ENCODE results near the gene SORCS2.

DNA sequence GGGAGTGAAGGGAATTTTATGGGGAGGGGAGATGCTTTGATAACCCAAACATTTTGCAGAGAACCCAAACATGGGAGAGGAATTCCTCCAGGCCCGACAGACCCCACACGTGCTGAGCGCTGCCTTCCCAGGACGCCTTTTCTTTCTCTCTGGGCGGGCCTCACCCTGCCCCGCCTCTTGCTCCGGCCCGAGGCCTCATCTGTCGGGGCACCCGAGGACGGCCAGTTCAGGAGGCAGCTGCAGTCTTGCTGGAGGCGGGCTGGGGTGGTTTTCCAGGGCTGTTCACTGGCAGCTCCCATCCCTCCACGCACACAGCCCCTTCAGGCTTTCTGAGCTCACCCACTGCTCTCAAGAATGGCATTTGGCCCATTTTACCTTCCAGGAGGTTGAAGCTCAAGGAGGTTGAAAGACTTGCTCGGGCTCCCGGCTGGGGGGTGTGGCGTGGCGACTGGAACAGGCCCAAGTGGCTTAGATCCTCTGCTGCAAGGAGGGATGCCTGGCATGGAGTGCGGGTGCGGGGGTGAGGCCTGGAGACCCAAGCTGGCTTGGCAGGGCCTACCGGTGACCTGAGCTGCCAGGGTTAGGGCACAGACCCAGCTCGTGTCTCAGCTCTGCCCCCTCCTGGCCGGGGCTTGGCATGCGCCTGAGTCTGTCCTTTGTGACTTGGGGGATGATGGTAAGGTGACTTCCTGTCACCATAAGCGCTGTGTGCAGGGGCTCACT, 143.2 kb downstream of the SORCS2 start:
- TF ChIP-seq, protein P1, sequence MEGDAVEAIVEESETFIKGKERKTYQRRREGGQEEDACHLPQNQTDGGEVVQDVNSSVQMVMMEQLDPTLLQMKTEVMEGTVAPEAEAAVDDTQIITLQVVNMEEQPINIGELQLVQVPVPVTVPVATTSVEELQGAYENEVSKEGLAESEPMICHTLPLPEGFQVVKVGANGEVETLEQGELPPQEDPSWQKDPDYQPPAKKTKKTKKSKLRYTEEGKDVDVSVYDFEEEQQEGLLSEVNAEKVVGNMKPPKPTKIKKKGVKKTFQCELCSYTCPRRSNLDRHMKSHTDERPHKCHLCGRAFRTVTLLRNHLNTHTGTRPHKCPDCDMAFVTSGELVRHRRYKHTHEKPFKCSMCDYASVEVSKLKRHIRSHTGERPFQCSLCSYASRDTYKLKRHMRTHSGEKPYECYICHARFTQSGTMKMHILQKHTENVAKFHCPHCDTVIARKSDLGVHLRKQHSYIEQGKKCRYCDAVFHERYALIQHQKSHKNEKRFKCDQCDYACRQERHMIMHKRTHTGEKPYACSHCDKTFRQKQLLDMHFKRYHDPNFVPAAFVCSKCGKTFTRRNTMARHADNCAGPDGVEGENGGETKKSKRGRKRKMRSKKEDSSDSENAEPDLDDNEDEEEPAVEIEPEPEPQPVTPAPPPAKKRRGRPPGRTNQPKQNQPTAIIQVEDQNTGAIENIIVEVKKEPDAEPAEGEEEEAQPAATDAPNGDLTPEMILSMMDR (IDR thresholded peaks at IDR 0.05; ENCODE audit: low read depth, low read length, poor library complexity, severe bottlenecking), result peak; percentile 92
- no peak for TF ChIP-seq EZH2phosphoT487 (IDR thresholded peaks at IDR 0.05; ENCODE audit: borderline replicate concordance, low read length)

Data from DOHH2 (cell line).